Forelimb muscle (tissue), 1 donor: ENCODE results near the gene LRMDA. TPM values are rescaled to one million over a fixed set of nuclear protein-coding genes. Genes with fewer than 3 reads are reported as not detected.

ENCODE experiments used
- DNase-seq: peaks from one replicate; pipeline ENCODE4 v3.0.0-alpha.2; 2013; ENCODE audit warnings: low read depth
- polyA plus RNA-seq: library from polyadenylated mRNA; unstranded; fragments of 120-200 nt; gene quantifications from one replicate; pipeline ENCODE4 v1.2.1, GENCODE V29; 2013; ENCODE audit not compliant: insufficient read length

Gene LRMDA
- polyA plus RNA-seq, 1 donor: 5.1 TPM

DNA sequence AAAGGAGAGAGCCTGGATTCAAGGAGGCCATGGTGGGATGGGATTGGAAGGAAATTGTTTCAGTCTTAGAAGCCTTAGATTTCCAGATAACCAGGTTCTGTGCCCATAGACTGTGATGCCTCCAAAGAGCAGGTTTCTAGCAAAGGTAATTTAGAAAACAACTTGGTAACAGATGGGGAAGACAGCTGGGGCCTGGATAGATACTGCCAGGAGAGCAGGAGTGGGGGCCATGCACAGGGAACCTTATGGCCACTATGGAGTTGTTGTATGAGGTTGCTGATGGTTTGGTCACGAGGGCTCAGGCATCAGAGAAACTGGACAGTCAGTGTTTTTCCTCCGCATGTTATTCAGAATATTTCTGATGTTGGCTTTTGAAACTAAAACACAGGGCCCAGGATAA is 901.9 kb downstream of the LRMDA start:
- DNase-seq: no peak

DNA sequence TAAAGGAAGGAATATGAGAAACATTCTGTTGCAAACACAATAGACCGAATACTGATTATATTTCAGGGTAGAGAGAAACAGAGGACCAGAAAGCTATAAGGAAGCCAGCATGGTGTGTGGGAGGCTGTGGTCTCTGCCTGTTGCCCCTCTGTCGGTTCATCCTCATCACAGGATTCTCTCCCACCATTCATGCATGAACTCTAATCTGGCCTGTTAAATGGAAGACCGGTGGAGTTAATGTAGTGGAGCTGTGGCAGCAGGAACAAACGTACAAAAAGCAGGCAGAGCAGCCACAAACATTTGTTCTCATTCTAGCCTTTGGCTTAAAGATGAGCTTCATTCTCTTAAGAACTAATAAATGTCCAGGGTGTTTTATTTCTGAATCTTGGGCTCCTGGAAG is 902.4 kb downstream of the LRMDA start:
- no peak for DNase-seq

DNA sequence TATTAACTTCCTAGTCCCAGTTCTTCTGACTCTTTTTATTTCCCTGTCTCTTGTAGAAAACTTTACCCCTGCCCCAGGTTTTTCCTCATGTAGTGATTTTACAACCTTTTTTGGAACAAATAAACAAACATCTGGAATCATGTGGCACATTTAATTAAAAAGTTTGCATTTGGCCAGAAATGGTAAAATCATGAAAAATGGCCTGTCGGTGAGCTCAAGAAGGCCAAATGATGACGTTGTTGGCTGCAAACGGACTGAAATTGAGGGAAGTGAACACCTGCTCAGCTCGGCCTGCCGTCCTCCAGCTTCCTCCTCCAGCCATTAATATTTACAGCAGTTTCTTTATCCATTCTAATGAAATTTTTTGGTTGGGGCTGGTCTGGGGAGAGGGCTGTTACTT is 902.8 kb downstream of the LRMDA start:
- DNase-seq: peak; percentile 91

DNA sequence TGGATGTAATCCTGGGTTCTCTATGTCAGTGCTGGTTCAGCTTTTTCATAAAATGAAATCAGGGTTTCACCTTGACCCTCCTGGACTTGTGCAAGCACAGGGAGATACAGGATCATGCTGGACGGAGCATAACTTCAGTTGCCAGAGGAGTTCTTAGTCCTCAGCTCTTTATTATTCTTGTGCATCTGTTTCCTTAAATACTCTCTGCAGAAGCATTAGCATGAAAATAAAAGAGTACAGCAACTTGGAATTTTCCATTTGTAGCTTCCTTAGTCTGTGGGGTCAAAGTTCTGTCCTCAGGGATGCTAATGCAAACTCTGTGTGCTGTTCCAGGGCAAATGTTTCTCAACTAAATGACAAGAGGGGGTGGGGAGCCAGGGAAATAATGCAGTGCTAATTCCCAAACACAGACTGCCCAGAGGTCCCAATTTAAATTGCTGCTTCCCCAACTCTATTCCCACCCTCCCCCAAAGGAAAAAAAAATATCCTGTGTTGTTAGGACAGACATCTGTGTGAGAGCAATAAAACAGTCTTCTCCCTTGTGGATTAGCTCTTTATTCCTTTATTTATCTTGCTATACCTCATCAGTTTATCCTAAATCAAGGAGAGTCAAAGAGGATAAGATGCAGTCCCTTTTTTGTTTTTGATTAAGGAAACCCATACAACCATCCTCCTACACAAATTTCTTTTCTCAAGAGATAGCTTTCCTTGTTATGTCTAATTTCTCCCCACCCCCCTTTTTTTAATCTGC is 905.0 kb downstream of the LRMDA start:
- peak; percentile 93 for DNase-seq

DNA sequence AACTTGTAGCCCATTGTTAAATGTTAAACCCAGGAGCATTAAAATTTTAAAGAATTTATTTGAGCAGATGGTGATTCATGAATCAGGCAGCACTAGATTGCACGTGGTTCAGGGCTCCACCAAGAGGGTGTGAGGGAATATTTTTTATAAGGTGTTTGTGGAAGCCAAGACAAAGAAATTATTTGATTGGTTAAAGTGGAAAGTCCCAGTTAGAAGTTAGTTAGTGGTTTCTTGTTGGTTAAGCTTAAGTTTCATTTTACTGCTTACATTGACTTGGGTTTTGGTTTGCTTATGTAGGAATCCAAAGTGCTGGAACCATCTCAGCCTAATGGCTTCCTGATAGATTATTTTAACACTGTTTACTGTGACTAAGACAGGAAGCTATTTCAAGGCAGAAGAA is 906.2 kb downstream of the LRMDA start:
- no peak for DNase-seq

DNA sequence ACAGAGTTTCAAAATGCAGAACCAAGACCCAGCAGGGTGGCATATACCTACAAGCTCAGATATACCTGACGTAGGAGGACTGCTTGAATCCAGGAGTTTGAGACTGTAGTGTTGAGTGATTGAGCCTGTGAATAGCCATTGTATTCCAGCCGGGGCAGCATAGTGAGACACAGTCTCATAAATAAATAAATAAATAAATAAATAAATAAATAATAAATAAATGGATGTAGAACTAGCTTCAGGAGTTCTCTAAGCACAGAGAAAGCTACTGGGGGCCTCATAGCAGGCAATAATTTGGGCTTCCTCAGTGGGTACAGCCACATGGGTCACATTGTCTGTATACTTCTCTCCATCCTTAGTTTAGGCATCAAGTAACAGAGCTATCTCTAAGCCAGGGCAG is 906.8 kb downstream of the LRMDA start:
- DNase-seq: no peak

DNA sequence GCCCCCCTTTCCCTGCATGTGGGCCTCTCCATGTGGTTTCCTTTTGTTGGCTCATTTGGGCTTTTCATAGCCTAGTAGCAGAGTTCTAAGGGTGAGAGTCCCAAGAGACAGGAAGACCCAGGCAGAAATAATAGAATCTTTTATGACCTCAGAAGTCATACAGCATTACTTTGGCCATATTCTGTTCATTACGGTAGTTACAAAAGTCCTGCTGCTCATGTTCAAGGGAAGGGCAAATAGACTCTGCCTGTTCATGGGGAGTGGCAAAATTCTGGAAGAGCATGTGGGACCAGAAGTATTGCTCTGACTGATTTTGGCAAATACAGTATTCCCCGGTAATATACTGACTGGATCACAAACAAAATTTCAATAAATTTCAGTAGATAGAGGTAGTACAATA is 910.3 kb downstream of the LRMDA start:
- DNase-seq: no peak

DNA sequence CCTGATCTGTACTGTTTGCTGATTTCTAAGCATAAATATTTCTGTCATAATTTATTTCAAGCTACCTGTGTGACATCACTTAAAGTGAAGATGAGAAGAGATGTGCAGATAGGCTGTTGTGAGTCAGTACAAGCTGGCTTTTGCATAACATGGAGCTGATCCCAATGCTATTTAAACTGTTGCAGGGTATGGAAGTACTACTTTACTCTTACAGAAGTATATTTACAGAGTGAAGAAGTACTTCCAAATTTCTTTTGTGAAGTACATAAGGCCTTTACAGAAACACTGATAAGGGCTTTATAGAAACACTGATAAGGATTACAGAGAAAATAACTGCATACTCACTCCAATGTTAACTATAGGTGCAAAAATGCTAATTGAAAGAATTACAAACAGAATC is 911.6 kb downstream of the LRMDA start:
- no peak for DNase-seq

DNA sequence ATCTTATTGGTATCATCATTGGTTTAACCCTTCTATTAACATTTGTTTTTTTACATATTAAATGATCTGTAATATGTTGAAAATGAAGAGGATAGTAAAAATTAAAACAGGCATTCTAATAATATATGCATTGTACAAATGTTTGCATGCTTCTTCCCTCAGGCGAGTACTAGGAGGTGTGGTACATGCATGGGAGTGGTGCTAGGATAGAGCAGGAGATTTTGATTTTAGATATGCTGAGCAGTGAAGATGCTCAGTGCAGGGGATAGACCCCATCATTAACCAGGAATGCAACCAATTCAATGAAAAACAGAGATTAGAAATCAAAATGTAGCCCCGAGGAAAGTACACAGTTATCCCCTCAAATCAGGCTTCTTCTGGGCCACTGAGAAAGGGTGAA is 916.4 kb downstream of the LRMDA start:
- no peak for DNase-seq

DNA sequence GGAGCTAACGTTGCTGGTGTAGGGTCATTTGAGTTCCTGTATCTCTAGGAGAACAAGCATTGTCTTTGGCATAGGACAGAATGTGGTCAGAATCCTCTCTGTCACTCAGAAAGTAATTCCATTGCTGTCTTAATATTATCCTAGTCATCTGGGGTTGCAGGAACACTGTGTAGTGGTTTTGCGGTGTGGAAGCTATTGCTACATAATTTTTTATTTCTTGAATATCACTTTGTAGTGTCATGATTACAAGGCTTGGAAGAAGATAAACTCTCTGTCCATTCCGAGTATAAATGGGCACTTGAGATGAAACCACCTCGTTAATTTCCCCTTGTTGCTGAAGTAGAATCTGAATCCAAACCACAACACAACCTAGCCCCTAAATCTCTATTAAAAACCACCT is 919.2 kb downstream of the LRMDA start:
- no peak for DNase-seq

DNA sequence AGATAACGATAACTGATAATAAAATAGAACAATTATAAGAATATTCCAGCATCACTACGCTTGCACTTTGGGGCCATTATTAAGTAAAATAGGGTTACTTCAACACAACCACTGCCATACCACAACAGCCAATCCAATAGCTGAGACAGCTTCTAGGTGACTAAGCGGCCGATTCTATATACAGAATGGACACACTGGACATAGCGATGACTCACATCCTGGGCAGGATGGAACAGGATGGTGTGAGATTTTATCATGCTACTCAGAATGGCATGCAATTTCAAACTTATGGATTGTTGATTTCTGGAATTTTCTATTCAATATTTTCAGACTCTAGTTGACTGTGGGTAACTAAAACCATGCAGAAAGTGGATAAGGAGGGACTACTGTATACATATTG is 920.9 kb downstream of the LRMDA start:
- no peak for DNase-seq

DNA sequence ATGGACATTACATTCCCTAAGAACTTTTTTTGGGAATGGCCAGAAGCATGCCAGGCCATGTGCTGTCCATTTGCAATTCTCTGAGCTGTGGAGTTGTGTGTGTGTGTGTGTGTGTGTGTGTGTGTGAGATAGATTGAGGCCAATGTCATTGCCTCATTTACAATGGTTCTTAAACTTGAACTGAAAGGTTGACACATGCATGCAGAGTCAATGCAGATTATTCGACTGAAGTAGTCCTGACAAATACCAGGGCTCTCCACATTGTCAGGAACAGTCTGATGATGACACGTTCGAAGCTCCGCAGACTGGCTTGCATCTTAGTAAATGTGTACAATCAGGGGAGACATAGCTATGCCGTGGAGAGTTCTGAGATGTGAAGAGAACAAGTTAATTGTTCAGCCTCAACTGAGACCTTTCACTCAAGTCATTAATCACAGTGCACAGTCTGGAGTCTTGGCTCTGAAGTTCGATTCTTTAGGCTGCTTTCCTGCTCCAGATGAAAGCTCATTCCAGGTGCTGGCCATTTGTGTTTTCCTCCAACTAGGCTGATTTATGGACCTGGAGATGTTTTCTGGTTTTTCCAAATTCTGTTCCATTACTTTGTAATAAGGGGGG is 921.9 kb downstream of the LRMDA start:
- DNase-seq: peak; percentile 88

DNA sequence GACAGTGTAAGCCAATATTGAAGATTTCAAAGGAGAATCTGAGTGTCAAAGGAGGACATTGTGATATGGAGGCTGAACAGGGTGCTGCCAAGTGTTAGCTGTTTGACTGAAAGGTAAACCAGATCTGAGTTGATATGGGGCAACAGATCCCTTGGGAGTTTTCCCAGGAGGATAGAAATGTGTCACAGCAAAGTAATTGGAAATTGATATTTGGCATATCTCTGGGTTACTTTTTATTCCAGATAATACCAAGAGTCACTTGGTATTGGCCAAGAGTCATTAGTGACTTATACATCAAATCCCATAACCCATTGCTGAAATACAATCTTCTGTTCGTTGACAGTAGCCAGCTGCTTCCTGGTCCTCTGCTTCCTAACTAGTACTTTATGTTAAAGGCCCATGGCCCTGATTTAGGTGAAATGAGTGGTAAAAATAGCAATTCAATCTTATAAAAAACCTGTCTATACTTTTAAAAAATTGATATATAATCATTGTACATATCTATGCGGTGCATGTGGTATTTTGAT is 922.9 kb downstream of the LRMDA start:
- DNase-seq: no peak

DNA sequence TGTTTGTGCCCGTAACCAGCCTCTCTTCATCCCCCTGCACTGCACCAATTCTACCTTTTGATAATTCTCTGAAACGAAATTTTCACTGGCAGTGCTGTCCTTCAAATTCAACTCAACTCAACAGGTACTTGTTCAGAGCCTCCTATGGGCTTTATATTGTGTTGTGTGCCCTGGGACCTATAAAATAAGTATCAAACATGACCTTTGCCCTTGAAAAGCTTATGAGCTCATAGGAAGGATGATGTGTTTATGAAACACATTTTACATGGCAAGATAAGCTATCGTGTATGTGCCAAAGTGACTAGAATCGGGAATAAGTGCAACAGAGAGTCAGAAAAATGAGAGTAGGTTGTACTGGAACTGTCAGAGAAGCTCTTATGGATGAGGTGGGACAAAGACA is 923.5 kb downstream of the LRMDA start:
- no peak for DNase-seq

DNA sequence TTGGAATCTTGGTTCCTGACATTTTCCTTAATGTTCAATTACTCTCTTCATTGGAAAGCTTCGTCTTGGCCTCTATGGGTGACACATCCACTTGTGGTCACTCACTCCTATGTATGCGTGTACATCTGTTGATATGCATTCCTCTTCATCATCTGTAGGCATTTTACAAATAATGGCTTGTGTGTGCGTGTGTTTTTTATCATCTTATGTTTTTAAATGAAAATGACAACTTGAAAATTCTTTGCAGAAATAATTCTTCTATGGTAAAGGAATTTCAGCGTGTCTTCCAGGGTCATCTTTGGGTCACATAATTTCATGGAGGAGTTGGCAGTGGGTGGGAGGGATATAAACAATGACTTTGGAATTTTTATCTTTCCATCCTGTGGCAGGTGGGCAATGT is 925.1 kb downstream of the LRMDA start:
- no peak for DNase-seq

DNA sequence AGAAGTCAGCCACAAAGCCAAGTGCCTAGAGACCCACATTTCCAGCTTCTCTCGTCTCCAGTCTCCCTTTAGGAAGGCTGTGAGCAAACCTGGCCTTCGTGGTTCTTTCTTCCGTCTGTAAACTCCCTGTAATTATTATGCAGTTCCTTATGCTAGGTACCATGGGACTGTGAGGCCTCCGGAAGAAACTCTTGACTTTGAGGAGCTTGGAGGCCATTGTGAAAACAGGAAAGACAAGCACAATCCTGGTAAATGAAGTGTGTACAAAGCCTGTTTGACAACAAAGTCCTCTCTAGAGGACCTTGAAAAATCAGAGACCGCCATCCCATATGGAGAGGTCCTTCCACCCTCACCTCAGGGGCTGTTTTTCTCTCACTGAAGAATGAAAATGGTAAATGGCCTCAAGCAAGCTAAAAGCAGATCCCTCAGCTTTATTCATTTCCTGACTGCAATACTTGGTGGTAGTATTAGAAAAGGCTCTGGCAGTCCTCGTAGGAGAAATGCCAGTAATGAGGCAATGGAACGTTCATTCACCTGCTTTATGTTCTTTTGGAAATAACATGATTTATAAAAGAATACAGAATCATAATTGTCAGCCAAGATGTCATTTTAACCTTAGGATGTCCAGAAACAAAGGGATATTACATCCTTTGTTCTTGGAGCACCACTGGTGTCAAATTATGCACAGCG is 926.4 kb downstream of the LRMDA start:
- DNase-seq: no peak

DNA sequence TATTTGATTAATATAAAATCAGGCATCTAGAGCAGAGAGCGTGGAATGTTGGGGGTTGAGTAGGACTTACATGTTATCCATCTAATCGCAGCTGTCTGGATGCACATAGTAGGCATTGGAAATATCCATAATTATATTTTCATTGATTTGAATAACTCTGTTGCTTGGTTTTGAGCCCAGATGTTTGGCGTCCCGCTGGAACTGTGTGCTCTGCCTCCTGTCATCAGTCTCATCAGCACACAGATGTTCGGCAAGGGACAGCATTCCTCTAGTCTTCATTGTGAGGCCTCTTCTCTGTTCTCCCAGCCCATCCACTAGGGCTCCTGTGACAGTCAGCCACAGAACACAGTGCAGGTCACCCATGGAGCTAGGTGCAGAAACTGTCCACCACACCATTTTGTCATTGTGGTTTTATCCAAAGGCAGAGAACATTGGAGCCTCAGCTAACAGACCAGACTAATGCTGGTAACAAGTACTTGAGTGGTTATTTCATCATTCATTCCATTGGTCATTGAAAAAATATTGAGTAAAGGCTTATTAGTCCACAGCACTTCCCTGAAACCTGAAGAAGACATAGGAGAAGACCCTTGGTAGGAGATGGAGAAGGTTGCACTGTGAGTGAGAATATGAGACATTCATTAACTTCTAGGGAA is 927.4 kb downstream of the LRMDA start:
- DNase-seq: no peak

DNA sequence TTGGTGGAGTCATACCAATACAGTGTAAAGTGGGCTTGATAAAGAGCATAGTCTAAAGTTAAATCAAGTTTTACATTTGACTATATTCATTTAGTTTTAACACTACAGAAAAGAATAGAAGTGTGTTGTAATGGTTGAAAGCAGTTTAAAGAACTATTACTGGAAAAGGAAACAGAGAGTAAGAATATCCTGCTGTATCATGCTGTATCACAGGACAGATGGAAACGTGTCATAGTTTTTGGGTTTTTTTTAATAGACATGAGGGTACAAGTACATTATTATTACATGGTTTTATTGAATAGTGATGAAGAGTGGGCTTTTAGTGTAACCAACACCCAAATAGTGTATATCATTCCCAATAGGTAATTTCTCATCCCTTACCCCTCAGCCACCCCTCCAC is 944.3 kb downstream of the LRMDA start:
- no peak for DNase-seq

DNA sequence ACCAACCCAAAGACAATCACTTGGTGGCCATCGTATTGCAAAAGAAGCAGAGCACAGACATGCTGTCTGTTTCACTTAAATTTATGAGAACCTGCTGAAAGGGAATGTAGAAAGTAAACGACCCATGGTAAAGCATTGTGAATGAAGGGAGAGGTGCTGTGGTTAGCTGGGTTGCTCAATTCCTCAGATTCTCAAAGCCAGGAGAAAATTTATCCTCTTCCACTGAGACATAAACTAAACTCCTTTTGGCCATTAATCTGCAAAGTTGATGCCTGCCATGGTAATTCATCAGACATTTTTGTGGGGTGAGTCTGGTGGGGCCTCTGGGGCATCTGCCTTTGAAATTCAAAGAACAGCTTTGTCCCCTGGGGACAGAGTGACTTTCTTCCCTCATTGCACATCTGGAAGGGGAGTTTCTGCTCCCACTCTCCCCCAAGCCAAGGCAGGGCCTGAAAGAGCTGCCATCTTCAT is 951.0 kb downstream of the LRMDA start:
- no peak for DNase-seq

DNA sequence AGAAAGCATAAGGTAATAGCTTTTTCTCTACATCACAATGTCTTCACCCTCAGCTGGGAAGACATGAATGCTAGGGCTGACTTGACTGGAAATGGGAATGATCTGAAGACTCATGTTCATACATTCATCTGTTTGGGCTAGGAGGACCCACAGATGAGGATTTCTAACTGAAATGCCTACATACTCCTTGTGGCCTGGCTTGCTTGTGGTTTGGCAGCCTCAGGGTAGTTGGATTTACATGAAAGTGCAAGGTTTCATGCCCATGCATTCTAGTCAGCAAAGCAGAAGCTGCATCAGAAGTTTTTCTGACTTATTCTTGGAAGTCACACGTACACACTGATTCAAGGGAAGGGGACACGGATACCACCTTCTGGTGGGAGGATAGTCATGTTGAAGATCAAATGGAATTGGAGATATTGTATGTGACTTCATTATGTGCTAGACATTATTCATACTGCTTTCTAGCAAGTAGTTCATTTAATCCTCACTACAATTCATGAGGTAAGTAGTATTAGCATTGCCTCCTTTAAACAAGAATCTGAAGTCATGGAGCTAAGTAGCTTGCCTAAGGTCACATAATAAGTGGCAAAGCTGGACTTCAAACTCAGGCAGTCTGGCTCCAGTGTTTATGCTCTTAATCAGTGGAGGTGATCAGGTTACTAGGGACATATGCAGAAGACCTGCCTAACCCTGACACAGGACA is 957.0 kb downstream of the LRMDA start:
- no peak for DNase-seq

DNA sequence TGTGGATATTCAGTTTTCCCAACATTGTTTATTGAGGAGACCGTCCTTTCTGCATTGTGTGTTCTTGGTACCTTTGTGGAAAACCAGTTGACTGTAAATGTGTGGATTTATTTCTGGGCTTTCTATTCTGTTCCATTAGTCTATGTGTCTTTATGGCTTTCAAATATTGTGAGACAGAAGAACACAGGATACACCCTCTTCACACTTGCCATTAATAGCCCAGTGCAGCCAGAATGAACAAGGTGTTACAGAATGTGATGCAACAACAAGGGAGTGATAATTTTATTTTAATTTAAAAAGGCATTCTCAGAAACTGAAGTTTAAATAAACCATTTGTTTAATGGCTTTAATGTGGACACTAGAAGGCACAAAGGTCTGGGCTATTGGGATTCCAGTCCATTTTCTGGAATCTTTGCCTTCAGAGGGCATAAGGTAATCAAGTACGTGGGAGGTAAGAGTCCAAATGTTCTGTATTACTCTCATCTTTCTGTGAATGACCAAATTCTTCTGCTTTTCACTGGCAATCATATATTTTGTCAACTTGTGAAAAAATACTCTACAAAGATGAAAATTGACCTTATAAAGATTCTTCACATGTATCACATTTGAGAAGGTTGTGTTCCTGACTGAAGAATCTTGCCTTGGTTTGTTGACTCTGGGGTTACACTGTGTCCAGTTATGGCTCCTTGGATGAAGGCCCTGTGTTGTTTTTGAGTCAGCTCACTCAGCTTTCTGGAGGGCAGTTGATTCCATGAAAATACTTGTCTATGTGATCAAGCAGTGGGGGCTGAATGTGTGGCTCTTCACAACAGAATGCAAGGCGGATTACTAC is 962.7 kb downstream of the LRMDA start:
- DNase-seq: no peak
